HEK293 (cell line): ENCODE measurements around the gene TCEAL1.

Experiments used
- AEBP2 ChIP-seq: fragments of 450-650 bp; formaldehyde crosslinking; IDR thresholded peaks from 2 replicates; pipeline ENCODE4 v1.5.1; 2016; ENCODE audit warnings: missing biosample characterization, missing genetic modification characterization, borderline replicate concordance
- BCL11B ChIP-seq: fragments of 450-650 bp; formaldehyde crosslinking; IDR thresholded peaks from 2 replicates; pipeline ENCODE4 v1.5.1; 2016; ENCODE audit warnings: low read depth, missing biosample characterization, missing genetic modification characterization
- BCL6B ChIP-seq: fragments of 450-650 bp; formaldehyde crosslinking; IDR thresholded peaks from 2 replicates; pipeline ENCODE4 v1.5.1; 2017; ENCODE audit warnings: missing biosample characterization, missing genetic modification characterization
- GLI4 ChIP-seq: fragments of 450-650 bp; formaldehyde crosslinking; IDR thresholded peaks from 2 replicates; pipeline ENCODE4 v1.5.1; 2016; ENCODE audit warnings: missing biosample characterization, missing genetic modification characterization
- KLF16 ChIP-seq: fragments of 450-650 bp; formaldehyde crosslinking; IDR thresholded peaks from 2 replicates; pipeline ENCODE4 v1.5.1; 2017; ENCODE audit warnings: missing biosample characterization, missing genetic modification characterization
- KLF17 ChIP-seq: fragments of 450-650 bp; formaldehyde crosslinking; IDR thresholded peaks from 2 replicates; pipeline ENCODE4 v1.5.1; 2016; ENCODE audit warnings: missing biosample characterization, missing genetic modification characterization
- MEIS1 ChIP-seq: sonication (generic); formaldehyde crosslinking; IDR thresholded peaks from 2 replicates; pipeline ENCODE4 v1.8.1; 2022; ENCODE audit warnings: missing genetic modification reagents, mild to moderate bottlenecking, borderline replicate concordance
- MYNN ChIP-seq: fragments of 450-650 bp; formaldehyde crosslinking; IDR thresholded peaks from 2 replicates; pipeline ENCODE4 v1.5.1; 2016; ENCODE audit warnings: missing biosample characterization, missing genetic modification characterization, borderline replicate concordance
- SCRT1 ChIP-seq: fragments of 450-650 bp; formaldehyde crosslinking; IDR thresholded peaks from 2 replicates; pipeline ENCODE4 v1.5.1; 2016; ENCODE audit warnings: missing biosample characterization, missing genetic modification characterization, borderline replicate concordance
- ZBTB17 ChIP-seq: fragments of 450-650 bp; formaldehyde crosslinking; IDR thresholded peaks from 2 replicates; pipeline ENCODE4 v1.5.1; 2016; ENCODE audit warnings: missing biosample characterization, missing genetic modification characterization
- ZBTB26 ChIP-seq: fragments of 450-650 bp; formaldehyde crosslinking; optimal IDR thresholded peaks from 2 replicates; pipeline ENCODE3; 2016; ENCODE audit warnings: missing biosample characterization, mild to moderate bottlenecking, missing genetic modification characterization
- ZBTB48 ChIP-seq: fragments of 450-650 bp; formaldehyde crosslinking; IDR thresholded peaks from 2 replicates; pipeline ENCODE4 v1.5.1; 2016; ENCODE audit warnings: missing biosample characterization, missing genetic modification characterization
- ZBTB7A ChIP-seq: fragments of 450-650 bp; formaldehyde crosslinking; IDR thresholded peaks from 2 replicates; pipeline ENCODE4 v1.5.1; 2016; ENCODE audit warnings: low read depth, missing biosample characterization, missing genetic modification characterization
- ZIC2 ChIP-seq: fragments of 450-650 bp; formaldehyde crosslinking; IDR thresholded peaks from 2 replicates; pipeline ENCODE4 v1.5.1; 2016; ENCODE audit warnings: missing biosample characterization, missing genetic modification characterization
- ZNF18 ChIP-seq: fragments of 450-650 bp; formaldehyde crosslinking; IDR thresholded peaks from 2 replicates; pipeline ENCODE4 v1.5.1; 2016; ENCODE audit warnings: missing biosample characterization, missing genetic modification characterization
- ZNF19 ChIP-seq: fragments of 450-650 bp; formaldehyde crosslinking; IDR thresholded peaks from 2 replicates; pipeline ENCODE4; 2016; ENCODE audit warnings: missing biosample characterization, missing genetic modification characterization, low read depth
- ZNF292 ChIP-seq: fragments of 450-650 bp; formaldehyde crosslinking; IDR thresholded peaks from 2 replicates; pipeline ENCODE4 v1.5.1; 2016; ENCODE audit warnings: low read depth, missing biosample characterization, missing genetic modification characterization, borderline replicate concordance
- ZNF335 ChIP-seq: fragments of 450-650 bp; formaldehyde crosslinking; conservative IDR thresholded peaks from 2 replicates; pipeline ENCODE4 v1.5.1; 2016; ENCODE audit warnings: missing biosample characterization, missing genetic modification characterization
- ZNF354C ChIP-seq: fragments of 450-650 bp; formaldehyde crosslinking; IDR thresholded peaks from 2 replicates; pipeline ENCODE4 v1.5.1; 2016; ENCODE audit warnings: missing biosample characterization, missing genetic modification characterization, low read depth, borderline replicate concordance
- ZNF366 ChIP-seq: fragments of 450-650 bp; formaldehyde crosslinking; conservative IDR thresholded peaks from 2 replicates; pipeline ENCODE4 v1.5.1; 2016; ENCODE audit warnings: missing biosample characterization, missing genetic modification characterization
- ZNF449 ChIP-seq: fragments of 450-650 bp; formaldehyde crosslinking; IDR thresholded peaks from 2 replicates; pipeline ENCODE4 v1.5.1; 2017; ENCODE audit warnings: missing biosample characterization, mild to moderate bottlenecking, missing genetic modification characterization, moderate library complexity
- ZNF501 ChIP-seq: fragments of 450-650 bp; formaldehyde crosslinking; IDR thresholded peaks from 2 replicates; pipeline ENCODE4 v1.5.1; 2016; ENCODE audit warnings: missing biosample characterization, missing genetic modification characterization
- ZNF544 ChIP-seq: fragments of 450-650 bp; formaldehyde crosslinking; IDR thresholded peaks from 2 replicates; pipeline ENCODE4 v1.5.0; 2017; ENCODE audit warnings: missing biosample characterization, missing genetic modification characterization
- ZNF596 ChIP-seq: fragments of 450-650 bp; IDR thresholded peaks from 2 replicates; pipeline ENCODE4 v1.5.0; 2018; ENCODE audit warnings: missing biosample characterization, mild to moderate bottlenecking, missing genetic modification characterization, moderate library complexity
- ZNF670 ChIP-seq: fragments of 450-650 bp; formaldehyde crosslinking; IDR thresholded peaks from 2 replicates; pipeline ENCODE4 v1.5.1; 2016; ENCODE audit warnings: missing biosample characterization, missing genetic modification characterization, low read depth
- ZNF837 ChIP-seq: fragments of 450-650 bp; formaldehyde crosslinking; IDR thresholded peaks from 2 replicates; pipeline ENCODE4 v1.5.1; 2016; ENCODE audit warnings: missing biosample characterization, missing genetic modification characterization
- ZSCAN18 ChIP-seq: fragments of 450-650 bp; formaldehyde crosslinking; IDR thresholded peaks from 2 replicates; pipeline ENCODE4 v1.5.1; 2016; ENCODE audit warnings: missing biosample characterization, missing genetic modification characterization
- ZSCAN5A ChIP-seq: fragments of 450-650 bp; formaldehyde crosslinking; IDR thresholded peaks from 2 replicates; pipeline ENCODE4 v1.5.1; 2016; ENCODE audit warnings: missing biosample characterization, missing genetic modification characterization

The TCEAL1 gene

GRCh38 chrX:103629318-103630170, 769 bp downstream of the TCEAL1 start (continued):
- peak; percentile 34; the same call in 1 of the 2 replicates for TF ChIP-seq ZBTB17
- TF ChIP-seq ZNF18 (tag by site-specific recombination), result no peak
- TF ChIP-seq MEIS1 (CRISPR knock-in tag), result no peak
- no peak for TF ChIP-seq ZBTB7A (tag by site-specific recombination)
- TF ChIP-seq ZNF354C (tag by site-specific recombination), result no peak
- TF ChIP-seq GLI4 (tag by site-specific recombination), result no peak
- no peak for TF ChIP-seq ZNF670 (tag by site-specific recombination)
- peak; percentile 28; the same call in 1 of the 2 replicates for TF ChIP-seq ZNF501
- TF ChIP-seq ZNF19 (tag by site-specific recombination), result no peak
- peak; percentile 64 for TF ChIP-seq ZNF335 (tag by site-specific recombination)
- TF ChIP-seq ZSCAN5A (tag by site-specific recombination), result no peak
- TF ChIP-seq BCL11B (tag by site-specific recombination), result no peak
- no peak for TF ChIP-seq AEBP2 (tag by site-specific recombination)
- TF ChIP-seq SCRT1 (tag by site-specific recombination), result peak; percentile 83; the same call in 1 of the 2 replicates
- TF ChIP-seq ZNF449 (tag by site-specific recombination), result no peak
- peak; percentile 24; the same call in 1 of the 2 replicates for TF ChIP-seq ZIC2 (tag by site-specific recombination)
- no peak for TF ChIP-seq BCL6B (tag by site-specific recombination)
- TF ChIP-seq ZNF544 (tag by site-specific recombination), result no peak
- no peak for TF ChIP-seq MYNN (tag by site-specific recombination)
- TF ChIP-seq KLF16, result peak; percentile 94
- peak; percentile 63 for TF ChIP-seq ZBTB26 (tag by site-specific recombination)
- no peak for TF ChIP-seq ZNF366
- no peak for TF ChIP-seq ZNF596 (tag by site-specific recombination)
- no peak for TF ChIP-seq KLF17 (tag by site-specific recombination)
- peak; percentile 46; the same call in 1 of the 2 replicates for TF ChIP-seq ZBTB48
- no peak for TF ChIP-seq ZSCAN18 (tag by site-specific recombination)
- no peak for TF ChIP-seq ZNF292 (tag by site-specific recombination)
- no peak for TF ChIP-seq ZNF837 (tag by site-specific recombination)
